Spleen (tissue), 11 donors: Measurements from ENCODE around the gene ATRIP. TPM values are rescaled to one million over a fixed set of nuclear protein-coding genes. Genes with fewer than 3 reads are reported as not detected.

Experiments used
- DNase-seq: peaks from one replicate; pipeline ENCODE4 v3.0.0-alpha.2; 2020
- H3K27ac ChIP-seq, 8 donors: fragments of 200-600 bp; sonication (generic) in 7 of 8; 1 replicate in 4 of 8; 2 replicates in 4 of 8; pipeline versions ENCODE4 v1.5.0 to v1.8.0; 2016 to 2021; ENCODE audit warnings: inconsistent platforms in 4 of 8, mild to moderate bottlenecking in 4 of 8, moderate library complexity in 1 of 8
- H3K27me3 ChIP-seq, 7 donors: fragments of 200-600 bp; sonication (generic) in 6 of 7; replicated peaks in 1 of 7; 1 replicate in 4 of 7; 2 replicates in 3 of 7; pipeline versions ENCODE4 v1.5.0 to v1.8.0; 2016 to 2021; ENCODE audit warnings: inconsistent platforms in 3 of 7, mild to moderate bottlenecking in 1 of 7
- H3K36me3 ChIP-seq, 6 donors: fragments of 200-600 bp; sonication (generic) in 5 of 6; 1 replicate in 4 of 6; 2 replicates in 2 of 6; pipeline versions ENCODE4 v1.5.0 to v1.8.0; 2016 to 2021; ENCODE audit warnings: inconsistent platforms in 2 of 6
- H3K4me1 ChIP-seq, 6 donors: fragments of 200-600 bp; sonication (generic) in 5 of 6; 1 replicate in 3 of 6; 2 replicates in 3 of 6; pipeline versions ENCODE4 v1.5.0 to v1.8.0; 2016 to 2021; ENCODE audit warnings: inconsistent platforms in 3 of 6
- H3K4me3 ChIP-seq, 8 donors: fragments of 200-600 bp; sonication (generic) in 7 of 8; 1 replicate in 4 of 8; 2 replicates in 4 of 8; pipeline versions ENCODE4 v1.5.0 to v1.8.0; 2016 to 2021; ENCODE audit warnings: inconsistent platforms in 4 of 8, mild to moderate bottlenecking in 4 of 8, moderate library complexity in 2 of 8
- H3K9me3 ChIP-seq, 8 donors: fragments of 200-600 bp; sonication (generic) in 7 of 8; 1 replicate in 4 of 8; 2 replicates in 4 of 8; pipeline versions ENCODE4 v1.5.0 to v1.8.0; 2016 to 2021; ENCODE audit warnings: inconsistent platforms in 4 of 8
- POLR2A ChIP-seq, 3 donors: fragments of 450-650 bp; IDR thresholded peaks; one replicate each; pipeline ENCODE4 v1.5.1; 2017; ENCODE audit warnings: antibody characterized with exemption in 3 of 3, mild to moderate bottlenecking in 1 of 3
- POLR2AphosphoS5 ChIP-seq, 3 donors: sonication (generic); formaldehyde crosslinking; IDR thresholded peaks; one replicate each; pipeline ENCODE4 v1.5.1; 2017; ENCODE audit warnings: antibody characterized with exemption in 3 of 3
- WGBS, 5 donors: extraction: QIAGEN DNeasy Blood & Tissue Kit in 3 of 5; methylation state at CpG; one replicate each; pipeline versions ENCODE4 v1.1.5 to v1.1.7; 2013 to 2018; 5-methylcytosine and 5-hydroxymethylcytosine counted together
- intact Hi-C: fragments of 100-400 bp; cut with DNase I; formaldehyde crosslinking; loops from one replicate; pipeline ENCODE4 v1.15.0; 2023; ENCODE audit warnings: low total_unique reads
- polyA plus RNA-seq, 3 donors: library from polyadenylated mRNA; stranded (reverse); fragments of 200-250 nt; gene quantifications; one replicate each; pipeline ENCODE4 v1.2.1, GENCODE V29; 2013
- total RNA-seq, 7 donors: library from RNA; depleted of rRNA in 3 of 7; stranded (reverse); fragments of >200 nt in 3 of 7; fragmentation: NEBNext Ultra II Directional in 4 of 7; extraction: Animal tissue kit (Norgen Biotek cat#: 25700) in 4 of 7; gene quantifications; one replicate each; pipeline versions ENCODE4 v1.1.0 to v1.2.1, GENCODE V29; 2016 to 2021
- TF ChIP-seq, protein P1 (sequence below), 11 experiments: fragments of 200-600 bp in 7 of 11; fragments of 450-650 bp in 4 of 11; sonication (generic) in 4 of 11; IDR thresholded peaks in 8 of 11; conservative IDR thresholded peaks in 3 of 11; 1 replicate in 7 of 11; 2 replicates in 4 of 11; pipeline versions ENCODE4 v1.4.0 to v1.8.0; 2016 to 2021; ENCODE audit warnings: antibody characterized with exemption in 11 of 11, inconsistent platforms in 4 of 11, mild to moderate bottlenecking in 1 of 11
- donor health status: healthy with polysubstance abuse.
- donor health status: DM: no; HTN: no; CAD: no; lungs with moderate emphysema.
- donor health status: DM: no; HTN: no; CAD: no.
- donor health status: Bipolar disorder and iron deficiency.
- donor health status: healthy.
- donor health status: DM: no; HTN: no; CAD: no.
- donor health status: DM: yes; HTN: yes; CAD: no.

The ATRIP gene
- total and polyA plus RNA-seq, 10 donors = 5.2 to 10.0 (median 6.8) TPM

DNA sequence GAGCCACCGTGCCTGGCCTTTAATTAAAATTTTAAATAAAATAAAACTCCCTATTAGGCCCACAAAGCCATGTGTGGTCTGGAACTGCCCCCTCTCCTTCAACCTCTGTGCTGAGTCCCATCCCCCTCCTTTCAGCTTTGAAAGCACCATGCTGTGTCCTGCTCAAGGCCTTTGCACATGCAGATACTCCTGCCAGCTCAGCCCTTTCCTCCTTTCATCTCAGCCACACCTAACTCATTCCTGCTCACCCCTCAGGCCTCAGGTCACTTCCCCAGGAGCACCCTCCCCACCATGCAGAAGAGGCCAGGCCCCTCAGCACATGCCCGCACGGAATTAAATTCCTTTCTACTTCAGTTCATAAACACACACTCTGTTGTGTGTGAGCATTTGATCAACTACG is 28.1 kb downstream of the ATRIP start:
- TF ChIP-seq, protein P1, sequence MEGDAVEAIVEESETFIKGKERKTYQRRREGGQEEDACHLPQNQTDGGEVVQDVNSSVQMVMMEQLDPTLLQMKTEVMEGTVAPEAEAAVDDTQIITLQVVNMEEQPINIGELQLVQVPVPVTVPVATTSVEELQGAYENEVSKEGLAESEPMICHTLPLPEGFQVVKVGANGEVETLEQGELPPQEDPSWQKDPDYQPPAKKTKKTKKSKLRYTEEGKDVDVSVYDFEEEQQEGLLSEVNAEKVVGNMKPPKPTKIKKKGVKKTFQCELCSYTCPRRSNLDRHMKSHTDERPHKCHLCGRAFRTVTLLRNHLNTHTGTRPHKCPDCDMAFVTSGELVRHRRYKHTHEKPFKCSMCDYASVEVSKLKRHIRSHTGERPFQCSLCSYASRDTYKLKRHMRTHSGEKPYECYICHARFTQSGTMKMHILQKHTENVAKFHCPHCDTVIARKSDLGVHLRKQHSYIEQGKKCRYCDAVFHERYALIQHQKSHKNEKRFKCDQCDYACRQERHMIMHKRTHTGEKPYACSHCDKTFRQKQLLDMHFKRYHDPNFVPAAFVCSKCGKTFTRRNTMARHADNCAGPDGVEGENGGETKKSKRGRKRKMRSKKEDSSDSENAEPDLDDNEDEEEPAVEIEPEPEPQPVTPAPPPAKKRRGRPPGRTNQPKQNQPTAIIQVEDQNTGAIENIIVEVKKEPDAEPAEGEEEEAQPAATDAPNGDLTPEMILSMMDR (IDR thresholded peaks at IDR 0.05 in 8 of 11, conservative IDR thresholded peaks at IDR 0.05 in 3 of 11) = no peak
- TF ChIP-seq POLR2AphosphoS5 (IDR thresholded peaks at IDR 0.05) (no peak), POLR2A (IDR thresholded peaks at IDR 0.05) (no peak)
- WGBS, 5 donors = 69 to 81% (median 77%) methylated on average over 4 of the region's 4 CpGs
- DNase-seq = peak; percentile 47
- Histone ChIP-seq H3K27ac (peak overlapping the region; percentile 19 to 99 (median 92)), H3K4me3 (no peak overlapping the region), H3K27me3 (no peaks in the 10 kb centered on the region), H3K4me1 (peaks cover 36 to 95% (median 77%) of the 10 kb centered on the region in 6 donors), H3K36me3 (peaks cover 0 to 63% (median 4%) of the 10 kb centered on the region in 6 donors), H3K9me3 (no peaks in the 10 kb centered on the region)
- intact Hi-C loops = no loop called here

DNA sequence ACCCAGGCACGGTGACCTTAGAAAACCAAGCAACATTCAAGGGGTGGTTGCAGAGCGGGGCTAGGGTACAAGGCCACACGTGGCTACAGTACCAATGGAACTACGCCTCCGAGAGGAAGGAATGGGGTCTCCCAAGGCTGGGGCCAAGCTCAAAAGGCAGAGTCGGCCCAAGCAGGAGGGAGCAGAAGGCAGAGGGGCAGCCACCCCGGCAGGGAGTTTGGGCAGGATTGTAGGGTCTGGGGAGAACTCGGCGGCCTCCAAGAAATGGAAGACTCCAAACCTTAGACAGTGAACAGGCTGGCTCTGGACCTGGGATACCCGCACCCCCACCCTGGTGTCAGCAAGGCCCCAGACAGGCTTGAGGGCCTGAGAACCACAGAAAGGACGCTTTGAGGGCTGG is 28.7 kb downstream of the ATRIP start:
- Histone ChIP-seq H3K4me3 (no peak overlapping the region), H3K4me1 (peaks cover 30 to 95% (median 75%) of the 10 kb centered on the region in 6 donors), H3K27me3 (no peaks in the 10 kb centered on the region), H3K27ac (peak overlapping the region; percentile 19 to 99 (median 92)), H3K9me3 (no peaks in the 10 kb centered on the region), H3K36me3 (peaks cover 0 to 59% (median 1%) of the 10 kb centered on the region in 6 donors)
- TF ChIP-seq POLR2AphosphoS5 (IDR thresholded peaks at IDR 0.05) = peak in 1 of 3 donors; percentile 6
- TF ChIP-seq, protein P1 (IDR thresholded peaks at IDR 0.05 in 8 of 11, conservative IDR thresholded peaks at IDR 0.05 in 3 of 11) = no peak
- WGBS, 5 donors = 81 to 95% (median 91%) methylated on average over 9 to 11 of the region's 11 CpGs
- peak; percentile 71 for DNase-seq
- intact Hi-C loops = no loop called here

DNA sequence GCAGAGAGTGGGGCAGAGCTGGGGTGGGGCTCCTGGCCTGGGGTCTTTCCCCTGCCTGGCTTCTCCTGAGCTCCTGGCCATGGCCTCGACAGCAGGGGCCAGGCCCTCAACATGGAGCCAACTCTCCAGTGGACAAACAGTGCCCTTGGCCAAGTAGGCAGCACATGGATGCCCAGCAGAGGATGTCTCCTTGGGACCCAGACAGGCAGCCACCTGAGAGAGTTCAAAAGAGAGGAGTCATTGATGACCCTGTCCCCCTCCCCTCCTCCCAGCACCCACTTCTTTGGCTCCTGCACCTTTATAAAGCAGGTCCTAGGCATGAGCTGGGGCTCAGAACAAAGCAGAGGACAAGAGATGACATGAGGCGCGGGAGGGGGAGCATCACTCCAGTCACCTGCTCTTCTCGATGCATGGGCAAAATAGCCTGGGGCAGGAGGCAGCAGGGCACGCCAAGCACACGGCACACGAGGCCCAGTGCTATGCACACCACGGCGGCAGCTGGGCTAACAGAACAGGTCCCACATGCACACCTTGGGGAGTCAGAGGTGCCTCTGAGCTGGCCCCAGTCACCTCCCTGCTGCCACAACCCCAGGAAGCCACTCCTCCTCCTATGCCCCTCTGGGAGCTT is 30.0 kb downstream of the ATRIP start:
- DNase-seq = peak; percentile 73
- WGBS, 5 donors = 84 to 88% (median 88%) methylated on average over 9 of the region's 9 CpGs
- Histone ChIP-seq H3K36me3 (peaks cover 0 to 57% (median 0%) of the 10 kb centered on the region in 6 donors), H3K27ac (peak overlapping the region in 5 of 8 donors; percentile 41 to 99 (median 92)), H3K9me3 (no peaks in the 10 kb centered on the region), H3K4me1 (peaks cover 19 to 88% (median 62%) of the 10 kb centered on the region in 6 donors), H3K27me3 (no peaks in the 10 kb centered on the region), H3K4me3 (no peak overlapping the region)
- intact Hi-C loops = no loop called here
- TF ChIP-seq, protein P1 (IDR thresholded peaks at IDR 0.05 in 8 of 11, conservative IDR thresholded peaks at IDR 0.05 in 3 of 11) = no peak
- no peak for TF ChIP-seq POLR2A (IDR thresholded peaks at IDR 0.05)
- peak in 1 of 3 donors; percentile 47 for TF ChIP-seq POLR2AphosphoS5 (IDR thresholded peaks at IDR 0.05)

DNA sequence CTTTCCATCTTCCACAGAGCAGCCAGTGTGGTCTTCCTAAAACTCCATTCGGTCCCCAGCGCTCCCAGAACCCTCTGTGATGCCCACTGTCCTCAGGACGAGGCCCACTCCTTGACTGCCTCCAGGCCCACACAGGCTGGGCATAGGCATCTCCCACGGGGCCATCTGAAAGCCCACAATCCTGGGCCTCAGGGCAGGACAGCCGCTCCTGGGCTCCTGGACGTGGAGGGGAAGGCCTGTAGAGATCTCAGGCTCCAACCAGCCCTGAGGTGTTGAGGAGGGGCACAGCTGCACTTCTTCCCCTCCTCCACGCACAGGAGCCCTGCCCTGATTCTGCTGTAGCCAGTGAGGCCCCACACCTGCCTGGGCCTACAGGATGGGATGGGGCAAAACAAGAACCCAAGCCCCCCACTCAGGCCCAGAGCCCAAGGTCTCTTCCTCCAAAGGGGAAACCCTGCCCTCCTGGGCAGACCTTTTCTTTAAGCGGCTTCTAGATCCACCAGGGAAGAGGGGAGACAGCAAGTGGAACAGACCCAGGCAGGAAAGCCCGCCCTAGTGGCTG is 31.5 kb downstream of the ATRIP start:
- no peak for DNase-seq
- TF ChIP-seq POLR2AphosphoS5 (IDR thresholded peaks at IDR 0.05) (no peak), POLR2A (IDR thresholded peaks at IDR 0.05) (no peak)
- TF ChIP-seq, protein P1 (IDR thresholded peaks at IDR 0.05 in 8 of 11, conservative IDR thresholded peaks at IDR 0.05 in 3 of 11) = no peak
- Histone ChIP-seq H3K9me3 (no peaks in the 10 kb centered on the region), H3K4me1 (peaks cover 15 to 78% (median 51%) of the 10 kb centered on the region in 6 donors), H3K36me3 (peaks cover 0 to 57% (median 0%) of the 10 kb centered on the region in 6 donors), H3K4me3 (peak overlapping the region in 3 of 8 donors; percentile 17 to 64 (median 29)), H3K27me3 (no peaks in the 10 kb centered on the region), H3K27ac (peak overlapping the region; percentile 41 to 99 (median 83))
- 83 to 93% (median 88%) methylated on average over 8 to 9 of the region's 9 CpGs for WGBS, 5 donors
- intact Hi-C loops = no loop called here
